ENCODE data around the gene RNF17. TPM values are rescaled to one million over a fixed set of nuclear protein-coding genes. Genes with fewer than 3 reads are reported as not detected.

RNF17 gene
- total and polyA plus RNA-seq, 2 of the 8 experiments (the other 6 are each of a cell fraction or from before 2014, with no cell fraction given) = not detected

DNA sequence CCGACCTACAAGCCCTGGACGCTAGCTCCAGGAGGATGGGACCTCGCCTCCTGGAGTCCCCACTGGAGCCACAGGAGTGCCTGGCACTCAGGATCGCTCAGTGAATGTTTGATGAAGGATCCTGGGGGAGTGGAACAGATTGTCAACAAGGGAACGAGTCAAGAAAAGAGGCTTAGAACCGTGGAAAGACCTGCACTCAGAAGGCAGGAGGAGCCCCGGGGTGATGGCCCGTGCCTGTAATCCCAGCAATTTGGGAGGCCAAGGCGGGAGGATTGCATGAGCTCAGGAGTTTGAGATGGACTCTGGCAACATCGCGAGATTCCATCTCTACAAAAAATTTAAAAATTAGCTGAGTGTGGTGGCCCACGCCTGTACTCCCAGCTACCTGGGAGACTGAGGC, 44.8 kb upstream of the RNF17 start (continued):
- TF ChIP-seq HDAC2 (IDR thresholded peaks at IDR 0.05; ENCODE audit: borderline replicate concordance in 1 of 2, low read depth in 2 of 2, low read length in 2 of 2) (no peak), BACH1 (IDR thresholded peaks at IDR 0.05; ENCODE audit: low read length) (no peak), CREB1 (IDR thresholded peaks at IDR 0.05) (no peak), ASH2L (IDR thresholded peaks at IDR 0.05; ENCODE audit: low read length) (no peak), TBP (IDR thresholded peaks at IDR 0.05; ENCODE audit: low read depth, low read length) (no peak), RNF2 (IDR thresholded peaks at IDR 0.05; ENCODE audit: borderline replicate concordance, low read depth, low read length, missing control alignments, poor library complexity, severe bottlenecking) (no peak), SP1 (IDR thresholded peaks at IDR 0.05; ENCODE audit: low read depth, low read length) (no peak)
